Measurements from ENCODE around the gene DENND2A. TPM values are rescaled to one million over a fixed set of nuclear protein-coding genes. Genes with fewer than 3 reads are reported as not detected.

DENND2A gene
- polyA plus RNA-seq, 5 donors: 36.9 to 43.7 (median 41.1) TPM

Other genes starting within 250 kb of the DENND2A start
- gene SLC37A3, start 242.3 kb downstream of the DENND2A start, polyA plus RNA-seq (ENCODE audit: insufficient read depth in 1 of 5, insufficient read length in 5 of 5, low replicate concordance in 1 of 5): 10 to 100 TPM; 46.9 to 67.5 (median 55.1) TPM
- gene RAB19, start 236.8 kb downstream of the DENND2A start, polyA plus RNA-seq (ENCODE audit: insufficient read depth in 1 of 5, insufficient read length in 5 of 5, low replicate concordance in 1 of 5): 1 to 10 TPM in 4 of 5 donors, under 1 TPM in 1; 0.52 to 1.7 (median 1.1) TPM
- gene MKRN1, start 161.3 kb downstream of the DENND2A start, polyA plus RNA-seq (ENCODE audit: insufficient read depth in 1 of 5, insufficient read length in 5 of 5, low replicate concordance in 1 of 5): 100 to 1,000 TPM in 4 of 5 donors, 10 to 100 TPM in 1; 94.0 to 127 (median 111) TPM
- gene ADCK2, start 32.1 kb upstream of the DENND2A start, polyA plus RNA-seq (ENCODE audit: insufficient read depth in 1 of 5, insufficient read length in 5 of 5, low replicate concordance in 1 of 5): 10 to 100 TPM; 13.3 to 19.5 (median 14.5) TPM
- 100 to 1,000 TPM; 110 to 211 (median 135) TPM for gene NDUFB2, start 55.9 kb upstream of the DENND2A start, polyA plus RNA-seq (ENCODE audit: insufficient read depth in 1 of 5, insufficient read length in 5 of 5, low replicate concordance in 1 of 5)

Measured in right lung (tissue), 5 donors.